HG03565 (cell line): ENCODE data around the gene GDI2.
"Not testable (repeated sequence)": the region's sequence is repeated elsewhere in the genome, so short reads cannot be mapped to it uniquely, and the experiment has no call there.

Source experiments
- ATAC-seq: cut with Tn5 transposase; IDR thresholded peaks from one replicate; pipeline ENCODE4 v1.9.1; 2021; ENCODE audit warnings: mild to moderate bottlenecking, moderate library complexity; ENCODE audit not compliant: unreplicated experiment

GDI2 gene

GRCh38 chr10:5788969-5789368, 24.3 kb downstream of the GDI2 start:
- ATAC-seq, result no peak

- no peak for ATAC-seq
These were observed 29.9 kb downstream of the GDI2 start for GRCh38 chr10:5783300-5783699.

GRCh38 chr10:5782174-5782573, 31.1 kb downstream of the GDI2 start:
- no peak for ATAC-seq

GRCh38 chr10:5779730-5780129, 33.5 kb downstream of the GDI2 start:
- no peak for ATAC-seq

DNA sequence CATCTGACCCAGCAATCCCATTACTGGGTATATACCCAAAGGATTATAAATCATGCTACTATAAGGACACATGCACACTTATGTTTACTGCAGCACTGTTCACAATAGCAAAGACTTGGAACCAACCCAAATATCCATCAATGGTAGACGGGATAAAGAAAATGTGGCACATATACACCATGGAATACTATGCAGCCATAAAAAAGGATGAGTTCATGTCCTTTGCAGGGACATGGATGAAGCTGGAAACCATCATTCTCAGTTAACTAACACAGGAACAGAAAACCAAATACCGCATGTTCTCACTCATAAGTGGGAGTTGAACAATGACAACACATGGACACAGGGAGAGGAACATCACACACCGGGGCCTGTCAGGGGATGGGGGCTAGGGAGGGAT, 35.5 kb downstream of the GDI2 start:
- not testable (repeated sequence) for ATAC-seq

DNA sequence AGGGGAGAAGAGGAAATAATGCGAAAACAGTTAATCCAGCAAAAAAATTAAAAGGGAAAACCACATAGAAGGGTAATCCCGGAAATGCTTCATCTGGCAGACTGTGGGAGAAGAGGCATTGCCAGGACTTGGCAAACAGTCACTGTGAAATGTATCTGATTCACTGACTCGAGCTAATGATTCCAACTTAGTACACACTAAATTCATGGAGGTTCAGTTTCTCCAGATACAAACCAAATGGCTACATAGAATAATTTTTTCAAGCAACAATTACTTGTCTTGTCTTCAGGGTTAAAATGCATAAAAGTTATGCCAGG, 36.4 kb downstream of the GDI2 start:
- ATAC-seq, result no peak

DNA sequence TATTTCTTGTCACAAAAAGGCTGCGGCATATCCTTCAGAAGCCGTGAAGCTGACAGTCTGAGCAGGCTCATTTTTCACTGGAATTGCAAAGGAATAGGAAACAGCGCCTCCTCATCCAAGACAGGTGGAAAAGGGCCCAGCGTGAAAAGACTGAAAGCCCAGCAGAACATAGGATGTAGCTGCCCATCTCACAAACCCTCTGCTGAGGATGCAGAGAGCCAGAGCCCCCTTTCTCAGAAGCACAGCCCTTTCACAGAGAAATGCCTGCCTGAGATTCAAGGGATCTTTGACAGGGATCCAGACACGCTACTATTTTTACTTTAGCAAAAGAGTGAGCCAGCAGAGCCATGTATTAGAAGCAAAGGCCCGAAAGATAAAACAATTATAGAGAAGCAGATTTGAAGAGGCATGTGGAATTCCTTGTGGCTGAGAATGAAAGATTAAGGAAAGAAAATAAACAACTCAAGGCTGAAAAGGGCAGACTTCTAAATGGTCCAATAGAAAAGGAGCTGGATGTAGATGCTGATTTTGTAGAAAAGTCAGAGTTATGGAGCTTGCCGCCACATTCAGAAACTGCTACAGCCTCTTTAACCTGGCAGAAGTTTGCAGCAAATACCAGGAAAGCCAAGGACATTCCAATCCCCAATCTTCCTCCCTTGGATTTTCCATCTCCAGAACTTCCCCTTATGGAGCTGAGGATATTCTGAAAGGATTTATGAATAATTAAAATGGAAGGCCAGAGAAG, 36.9 kb downstream of the GDI2 start:
- no peak for ATAC-seq

DNA sequence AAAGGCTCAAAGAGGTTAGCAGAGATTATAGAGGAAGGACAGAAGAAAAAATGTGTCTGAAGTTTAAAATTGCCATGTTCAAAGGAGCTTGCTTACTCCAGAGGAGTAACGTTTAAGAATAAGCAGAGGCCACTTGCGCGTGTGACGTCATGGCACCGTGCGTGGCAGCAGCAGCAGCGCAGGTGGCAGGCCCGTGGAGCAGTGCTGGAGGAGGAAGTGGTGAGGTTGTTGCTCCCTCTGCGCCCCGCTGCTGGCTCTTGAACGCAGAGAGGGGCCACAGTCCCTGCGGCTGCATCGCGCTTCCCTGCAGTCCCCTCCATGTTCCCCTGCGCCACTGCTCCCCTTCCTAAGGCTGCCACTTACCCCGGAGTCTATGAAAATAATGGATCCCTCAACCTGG, 37.5 kb downstream of the GDI2 start:
- no peak for ATAC-seq

- ATAC-seq, result no peak
These were observed 38.1 kb downstream of the GDI2 start for GRCh38 chr10:5774987-5775620.

DNA sequence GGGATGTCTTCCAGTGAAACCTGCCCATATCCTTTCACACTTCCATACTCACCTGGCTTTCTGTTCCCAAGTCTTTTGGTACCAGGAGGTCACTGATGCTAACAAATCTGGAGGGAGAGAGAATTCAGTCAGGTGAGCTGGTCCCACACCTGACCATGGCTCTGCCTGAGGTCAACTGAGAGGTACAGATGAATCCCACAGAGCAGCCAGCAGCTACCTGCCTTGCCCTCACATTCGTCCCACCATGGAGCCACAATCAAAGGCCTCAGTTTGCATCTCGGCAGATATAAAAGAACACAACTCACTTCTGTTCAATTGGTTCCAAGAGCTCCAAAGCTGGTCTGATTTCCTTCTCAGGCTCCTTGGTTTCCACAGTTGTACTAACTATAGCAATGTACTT, 47.0 kb downstream of the GDI2 start:
- no peak for ATAC-seq

- ATAC-seq, result no peak
These were observed 47.6 kb downstream of the GDI2 start for GRCh38 chr10:5765617-5766016.

- ATAC-seq, result no peak
These were observed 48.6 kb downstream of the GDI2 start for GRCh38 chr10:5764422-5765297.

- ATAC-seq, result no peak
These were observed 50.7 kb downstream of the GDI2 start for GRCh38 chr10:5762531-5762930.

DNA sequence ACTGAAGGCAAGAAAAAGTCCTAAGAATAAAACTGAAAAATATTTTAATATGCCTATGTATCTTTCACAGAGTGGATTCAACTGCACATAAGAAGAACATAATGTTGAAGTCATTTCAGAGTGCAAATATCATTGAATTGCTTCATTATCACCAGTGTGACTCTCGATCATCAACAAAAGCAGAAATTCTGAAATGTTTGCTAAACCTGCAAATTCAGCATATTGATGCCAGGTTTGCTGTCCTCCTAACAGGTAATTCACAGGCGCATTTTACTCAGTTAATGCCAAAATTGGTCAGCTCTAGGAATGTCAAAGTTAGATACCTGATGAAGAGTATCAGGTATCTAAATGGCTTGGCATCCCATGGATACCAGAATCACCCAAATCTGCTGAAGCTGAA, 52.0 kb downstream of the GDI2 start:
- ATAC-seq, result no peak

DNA sequence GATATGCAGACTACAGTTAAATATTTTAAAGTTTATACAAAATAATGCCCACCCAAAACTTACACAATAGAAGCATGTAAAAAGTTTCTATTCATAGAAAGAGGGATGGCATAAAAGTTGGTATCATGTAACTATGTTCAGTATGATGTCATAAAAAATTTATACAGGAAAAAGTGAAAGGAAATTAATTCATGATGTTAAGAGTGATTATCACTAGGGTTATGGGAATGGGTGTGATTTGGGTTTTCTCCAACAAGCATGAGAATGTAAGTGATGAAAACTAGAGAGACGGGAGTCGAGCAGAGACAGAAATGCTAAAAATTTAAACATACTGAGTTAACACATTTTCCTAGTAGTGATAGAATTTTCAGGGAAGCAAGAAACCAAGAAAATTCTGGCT, 52.7 kb downstream of the GDI2 start:
- ATAC-seq, result no peak

GRCh38 chr10:5758927-5759326, 54.3 kb downstream of the GDI2 start:
- no peak for ATAC-seq

DNA sequence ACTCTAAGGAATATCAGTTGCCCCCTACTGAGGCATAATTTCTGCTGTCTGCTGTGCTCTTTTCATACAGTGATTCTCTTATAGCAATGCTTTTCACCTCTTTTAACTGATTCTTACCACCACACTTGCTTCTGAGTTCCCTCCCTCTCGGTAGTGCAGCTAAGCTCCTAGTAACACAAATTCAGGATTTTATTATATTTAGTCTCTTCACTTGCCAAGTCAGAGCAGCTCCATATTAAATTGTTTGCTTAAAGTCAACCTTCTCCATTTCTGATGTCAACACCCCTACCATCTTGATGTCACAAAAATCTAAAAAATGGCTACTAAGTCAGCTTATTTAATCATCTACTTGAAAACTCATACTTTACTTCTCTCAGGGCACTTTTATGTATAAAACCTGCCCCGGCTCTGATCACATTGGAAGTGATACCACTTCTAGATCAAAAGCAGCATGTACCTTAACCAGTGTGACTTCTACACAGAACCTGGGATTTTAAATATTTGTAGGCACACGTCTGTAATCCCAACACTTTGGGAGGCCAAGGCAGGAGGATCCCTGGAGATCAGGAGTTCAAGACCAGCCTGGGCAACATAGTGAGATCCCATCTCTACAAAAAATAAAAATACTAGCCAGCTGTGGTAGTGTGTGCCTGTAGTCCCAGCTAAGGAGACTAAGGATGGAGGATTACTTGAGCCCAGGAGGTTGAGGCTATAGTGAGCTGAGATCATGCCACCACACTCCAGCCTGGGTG, 55.3 kb downstream of the GDI2 start:
- ATAC-seq, result no peak

- no peak for ATAC-seq
These were observed 60.8 kb downstream of the GDI2 start for GRCh38 chr10:5752301-5752871.

DNA sequence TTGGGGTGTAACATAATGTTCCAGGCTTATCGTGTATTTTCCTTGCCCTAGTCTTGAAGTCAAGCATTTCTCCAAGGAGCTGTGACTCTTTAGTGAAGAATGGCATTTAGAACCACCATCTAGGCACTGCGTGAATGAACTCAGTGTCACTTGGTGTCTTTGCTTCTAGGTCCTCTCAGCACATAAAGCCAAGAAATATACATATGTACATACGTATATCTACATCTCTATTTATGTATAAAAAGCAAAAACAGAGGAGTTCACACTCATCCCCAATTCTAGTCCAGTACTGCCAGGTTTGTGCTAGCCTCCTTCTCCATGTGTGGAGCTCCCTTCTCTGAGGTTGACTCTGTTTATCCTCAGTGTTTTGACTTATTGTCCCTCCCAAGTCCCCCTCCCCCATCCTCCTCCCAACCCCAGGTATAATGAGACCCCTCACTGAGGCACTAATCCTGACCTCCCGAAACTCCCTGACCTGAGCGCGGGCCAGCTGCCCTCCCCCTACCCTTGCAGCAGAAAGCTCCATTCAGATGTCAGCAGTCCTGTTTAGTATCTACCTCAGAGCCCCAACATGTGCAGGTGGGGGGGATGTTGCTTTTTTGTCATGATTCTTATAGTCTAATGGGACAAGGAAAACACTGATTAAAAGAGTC, 61.5 kb downstream of the GDI2 start:
- ATAC-seq, result no peak

GRCh38 chr10:5748394-5748803, 64.8 kb downstream of the GDI2 start:
- no peak for ATAC-seq
